Tibial nerve (tissue), 4 donors: ENCODE results near the gene PSPH.

Experiments
- EP300 ChIP-seq, 2 donors: sonication (generic); formaldehyde crosslinking; IDR thresholded peaks; one replicate each; pipeline ENCODE4 v1.6.1; 2017; ENCODE audit warnings: antibody characterized with exemption in 2 of 2, mild to moderate bottlenecking in 1 of 2
- TF ChIP-seq, protein P1 (sequence below), 5 experiments: fragments of 200-600 bp in 3 of 5; fragments of 450-650 bp in 2 of 5; sonication (generic) in 3 of 5; IDR thresholded peaks; one replicate each; pipeline ENCODE4 v1.5.1; 2016 to 2019; ENCODE audit warnings: antibody characterized with exemption in 5 of 5, mild to moderate bottlenecking in 3 of 5, moderate library complexity in 2 of 5

DNA sequence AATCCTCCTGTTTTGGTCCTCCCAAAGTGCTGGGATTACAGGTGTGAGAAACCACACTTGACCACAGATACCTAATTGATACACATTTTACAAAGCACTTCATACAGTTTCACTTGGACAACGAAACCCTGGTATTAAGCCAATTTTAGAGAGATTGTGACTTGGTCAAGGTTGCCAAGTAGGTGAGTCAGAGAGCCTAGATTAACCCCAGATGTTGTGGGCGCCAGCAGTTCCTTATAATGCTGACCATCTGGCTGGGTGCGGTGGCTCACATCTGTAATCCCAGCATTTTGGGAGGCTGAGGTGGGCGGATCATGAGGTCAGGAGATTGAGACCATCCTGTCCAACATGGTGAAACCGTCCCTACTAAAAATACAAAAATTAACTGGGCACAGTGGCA lies 46.5 kb upstream of the PSPH start:
- TF ChIP-seq, protein P1, sequence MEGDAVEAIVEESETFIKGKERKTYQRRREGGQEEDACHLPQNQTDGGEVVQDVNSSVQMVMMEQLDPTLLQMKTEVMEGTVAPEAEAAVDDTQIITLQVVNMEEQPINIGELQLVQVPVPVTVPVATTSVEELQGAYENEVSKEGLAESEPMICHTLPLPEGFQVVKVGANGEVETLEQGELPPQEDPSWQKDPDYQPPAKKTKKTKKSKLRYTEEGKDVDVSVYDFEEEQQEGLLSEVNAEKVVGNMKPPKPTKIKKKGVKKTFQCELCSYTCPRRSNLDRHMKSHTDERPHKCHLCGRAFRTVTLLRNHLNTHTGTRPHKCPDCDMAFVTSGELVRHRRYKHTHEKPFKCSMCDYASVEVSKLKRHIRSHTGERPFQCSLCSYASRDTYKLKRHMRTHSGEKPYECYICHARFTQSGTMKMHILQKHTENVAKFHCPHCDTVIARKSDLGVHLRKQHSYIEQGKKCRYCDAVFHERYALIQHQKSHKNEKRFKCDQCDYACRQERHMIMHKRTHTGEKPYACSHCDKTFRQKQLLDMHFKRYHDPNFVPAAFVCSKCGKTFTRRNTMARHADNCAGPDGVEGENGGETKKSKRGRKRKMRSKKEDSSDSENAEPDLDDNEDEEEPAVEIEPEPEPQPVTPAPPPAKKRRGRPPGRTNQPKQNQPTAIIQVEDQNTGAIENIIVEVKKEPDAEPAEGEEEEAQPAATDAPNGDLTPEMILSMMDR (IDR thresholded peaks at IDR 0.05), result no peak
- peak in 1 of 2 donors; percentile 46 for TF ChIP-seq EP300 (IDR thresholded peaks at IDR 0.05)
